Right lobe of liver (tissue), 4 donors: ENCODE data around the gene H3-3A.

ENCODE experiments used
- CTCF ChIP-seq, 4 donors: fragments of 200-600 bp in 3 of 4; fragments of 450-650 bp in 1 of 4; IDR thresholded peaks; one replicate each; pipeline versions ENCODE4 v1.5.1 to v1.8.0; 2016 to 2022; ENCODE audit warnings: antibody characterized with exemption in 4 of 4, mild to moderate bottlenecking in 2 of 4
- POLR2A ChIP-seq: fragments of 450-650 bp; IDR thresholded peaks from one replicate; pipeline ENCODE4 v1.6.1; 2017; ENCODE audit warnings: antibody characterized with exemption, mild to moderate bottlenecking
- donor health status: DM: no; HTN: no; CAD: no.
- donor health status: DM: no; HTN: no; CAD: no.
- donor health status: DM: no; HTN: yes; CAD: no.

GRCh38 chr1:226050133-226050532 lies 12.4 kb upstream of the H3-3A start:
- TF ChIP-seq CTCF (IDR thresholded peaks at IDR 0.05) (no peak), POLR2A (no peak)
